Brain microvascular endothelial cell (primary cell): ENCODE data around the gene KRTAP2-1.
A peak's percentile ranks its signal among the peaks of the same experiment; 100 is the strongest.
"Not testable (repeated sequence)": the region's sequence is repeated elsewhere in the genome, so short reads cannot be mapped to it uniquely, and the experiment has no call there.

Source experiments
- DNase-seq: peaks from one replicate; pipeline ENCODE4 v3.0.0-alpha.2; 2020
- H3K27ac ChIP-seq: fragments of 250-450 bp; sonication (Bioruptor Pico); 2 replicates; pipeline ENCODE4 v1.5.1; 2020; ENCODE audit warnings: mild to moderate bottlenecking, moderate library complexity
- H3K27me3 ChIP-seq: fragments of 250-450 bp; sonication (Bioruptor Pico); replicated peaks from 2 replicates; pipeline ENCODE4 v1.5.1; 2020; ENCODE audit warnings: mild to moderate bottlenecking
- H3K36me3 ChIP-seq: fragments of 250-450 bp; sonication (Bioruptor Pico); replicated peaks from 2 replicates; pipeline ENCODE4 v1.5.1; 2020; ENCODE audit warnings: mild to moderate bottlenecking
- H3K4me3 ChIP-seq: 2 replicates; pipeline ENCODE4 v1.5.1; 2011; ENCODE audit warnings: low read depth, mild to moderate bottlenecking, control low read depth, low read length, moderate library complexity
- CTCF ChIP-seq: IDR thresholded peaks from 2 replicates; pipeline ENCODE4 v1.5.1; 2011; ENCODE audit warnings: low read depth, mild to moderate bottlenecking, moderate library complexity, low read length, control low read depth, inconsistent platforms; ENCODE audit errors: missing control alignments
- in situ Hi-C: cut with HindIII; loops from 2 replicates; pipeline ENCODE4 v1.10.0; 2017; ENCODE audit warnings: low sequenced_read_pairs, low pct_ligation_motif_present

Gene KRTAP2-1

GRCh38 chr17:41057547-41057946 lies 10.4 kb upstream of the KRTAP2-1 start:
- H3K4me3 ChIP-seq = no peak overlapping the region
- in situ Hi-C loops = no loop called here
- H3K27ac ChIP-seq = no peak overlapping the region
- TF ChIP-seq CTCF = no peak
- no peaks in the 10 kb centered on the region for H3K36me3 ChIP-seq
- no peaks in the 10 kb centered on the region for H3K27me3 ChIP-seq
- DNase-seq = no peak

- H3K27ac ChIP-seq, in situ Hi-C loops: not testable (repeated sequence)
Measured at GRCh38 chr17:41055130-41055529, 8.0 kb upstream of the KRTAP2-1 start, which contains the start of gene KRTAP2-2. TSS of gene KRTAP2-2 (minus strand) at chr17:41055230. CDS start at chr17:41055211, 19 bp downstream.

GRCh38 chr17:41054556-41054955 lies 7.4 kb upstream of the KRTAP2-1 start:
- H3K4me3 ChIP-seq, H3K27me3 ChIP-seq, in situ Hi-C loops, H3K27ac ChIP-seq, DNase-seq, H3K36me3 ChIP-seq: not testable (repeated sequence)

More at GRCh38 chr17:41055130-41055529, 8.0 kb upstream of the KRTAP2-1 start, which contains the start of gene KRTAP2-2:
- not testable (repeated sequence) for DNase-seq, H3K4me3 ChIP-seq, H3K27me3 ChIP-seq, H3K36me3 ChIP-seq

GRCh38 chr17:41054025-41054424 lies 6.9 kb upstream of the KRTAP2-1 start:
- Histone ChIP-seq H3K27ac (no peak overlapping the region), H3K4me3 (no peak overlapping the region), H3K36me3 (no peaks in the 10 kb centered on the region), H3K27me3 (no peaks in the 10 kb centered on the region)
- no peak for TF ChIP-seq CTCF
- no peak for DNase-seq
- in situ Hi-C loops = no loop called here

- Histone ChIP-seq H3K27ac (no peak overlapping the region), H3K27me3 (no peaks in the 10 kb centered on the region), H3K36me3 (no peaks in the 10 kb centered on the region), H3K4me3 (no peak overlapping the region)
- DNase-seq = no peak
- in situ Hi-C loops = no loop called here
- no peak for TF ChIP-seq CTCF
Measured at GRCh38 chr17:41052566-41052965, 5.5 kb upstream of the KRTAP2-1 start.

- H3K27ac ChIP-seq = peak overlapping the region; percentile 78
- no peak overlapping the region for H3K4me3 ChIP-seq
Measured at GRCh38 chr17:41049110-41049509, 2.0 kb upstream of the KRTAP2-1 start.

More at GRCh38 chr17:41049110-41049509, 2.0 kb upstream of the KRTAP2-1 start:
- Histone ChIP-seq H3K36me3 (no peaks in the 10 kb centered on the region), H3K27me3 (no peaks in the 10 kb centered on the region)
- peak; percentile 78 for DNase-seq
- in situ Hi-C loops = no loop called here
- no peak for TF ChIP-seq CTCF
